Trophoblast cell (in vitro differentiated cells and primary cell): ENCODE measurements around the gene CLIC3.

ENCODE experiments used
- DNase-seq, 2 donors: peaks; one replicate each; pipeline ENCODE4 v3.0.0-alpha.2; 2016
- H2AFZ ChIP-seq: 2 replicates; pipeline ENCODE4 v1.6.1; 2013; ENCODE audit warnings: low read length, moderate library complexity, mild to moderate bottlenecking; ENCODE audit not compliant: insufficient read depth, poor library complexity
- H2AK5ac ChIP-seq: 2 replicates; pipeline ENCODE4 v1.6.1; 2013; ENCODE audit warnings: mild to moderate bottlenecking, low read length
- H2BK120ac ChIP-seq: 2 replicates; pipeline ENCODE4 v1.6.1; 2013; ENCODE audit warnings: low read length, mild to moderate bottlenecking, moderate library complexity; ENCODE audit not compliant: insufficient read depth, poor library complexity
- H2BK12ac ChIP-seq: 2 replicates; pipeline ENCODE4 v1.6.1; 2013; ENCODE audit warnings: mild to moderate bottlenecking, low read length, moderate library complexity
- H2BK5ac ChIP-seq: 2 replicates; pipeline ENCODE4 v1.6.1; 2013; ENCODE audit warnings: low read length, low read depth, moderate library complexity, mild to moderate bottlenecking; ENCODE audit not compliant: poor library complexity
- H3K14ac ChIP-seq: 2 replicates; pipeline ENCODE4 v1.6.1; 2013; ENCODE audit warnings: mild to moderate bottlenecking, low read length
- H3K18ac ChIP-seq: 2 replicates; pipeline ENCODE4 v1.6.1; 2013; ENCODE audit warnings: mild to moderate bottlenecking, low read length
- H3K23ac ChIP-seq: 2 replicates; pipeline ENCODE4 v1.6.1; 2013; ENCODE audit warnings: low read length
- H3K27ac ChIP-seq: 2 replicates; pipeline ENCODE4 v1.5.1; 2013; ENCODE audit warnings: low read depth, mild to moderate bottlenecking, inconsistent platforms, low read length, moderate library complexity
- H3K27me3 ChIP-seq: 2 replicates; pipeline ENCODE4 v1.6.1; 2013; ENCODE audit warnings: inconsistent platforms, mild to moderate bottlenecking, low read length, moderate library complexity; ENCODE audit not compliant: insufficient read depth
- H3K36me3 ChIP-seq, 2 experiments: 1 replicate in 1 of 2; 2 replicates in 1 of 2; pipeline ENCODE4 v1.6.1; 2013; ENCODE audit warnings: low read length in 2 of 2, mild to moderate bottlenecking in 2 of 2, moderate library complexity in 1 of 2; ENCODE audit not compliant: insufficient read depth in 2 of 2, control insufficient read depth in 1 of 2
- H3K4ac ChIP-seq: 2 replicates; pipeline ENCODE4 v1.6.1; 2013; ENCODE audit warnings: low read depth, mild to moderate bottlenecking, low read length, moderate library complexity
- H3K4me1 ChIP-seq, 2 experiments: 1 replicate in 1 of 2; 2 replicates in 1 of 2; pipeline ENCODE4 v1.6.1; 2013; ENCODE audit warnings: low read length in 2 of 2, mild to moderate bottlenecking in 2 of 2, moderate library complexity in 1 of 2; ENCODE audit not compliant: insufficient read depth in 2 of 2, control insufficient read depth in 1 of 2
- H3K4me2 ChIP-seq: 2 replicates; pipeline ENCODE4 v1.6.1; 2013; ENCODE audit warnings: inconsistent platforms, mild to moderate bottlenecking, low read length, moderate library complexity
- H3K4me3 ChIP-seq: 2 replicates; pipeline ENCODE4 v1.5.1; 2013; ENCODE audit warnings: mild to moderate bottlenecking, low read depth, low read length, inconsistent platforms
- H3K79me1 ChIP-seq: one replicate; pipeline ENCODE4 v1.6.1; 2013; ENCODE audit warnings: low read length
- H3K79me2 ChIP-seq: 2 replicates; pipeline ENCODE4 v1.6.1; 2013; ENCODE audit warnings: low read length, mild to moderate bottlenecking; ENCODE audit not compliant: control insufficient read depth, insufficient read depth, poor library complexity
- H3K9ac ChIP-seq: 2 replicates; pipeline ENCODE4 v1.6.1; 2013; ENCODE audit warnings: mild to moderate bottlenecking, low read length
- H3K9me3 ChIP-seq: 2 replicates; pipeline ENCODE4 v1.6.1; 2013; ENCODE audit warnings: low read depth, mild to moderate bottlenecking, control low read depth, inconsistent platforms, low read length; ENCODE audit not compliant: insufficient read depth
- H4K12ac ChIP-seq: 2 replicates; pipeline ENCODE4 v1.6.1; 2013; ENCODE audit warnings: low read depth, mild to moderate bottlenecking, low read length, moderate library complexity
- H4K8ac ChIP-seq: 2 replicates; pipeline ENCODE4 v1.6.1; 2013; ENCODE audit warnings: low read depth, mild to moderate bottlenecking, low read length, moderate library complexity
- H4K91ac ChIP-seq: one replicate; pipeline ENCODE4 v1.6.1; 2013; ENCODE audit warnings: low read depth, mild to moderate bottlenecking, low read length, moderate library complexity
- WGBS: extraction: QIAGEN DNeasy Blood & Tissue Kit; methylation state at CpG from one replicate; pipeline ENCODE4 v1.1.7; 2013; ENCODE audit warnings: missing lambda C conversion rate; ENCODE audit not compliant: insufficient read length, insufficient coverage; ENCODE audit errors: extremely low coverage; 5-methylcytosine and 5-hydroxymethylcytosine counted together

The CLIC3 gene

GRCh38 chr9:136978073-136978864 is 18.1 kb downstream of the CLIC3 start:
- H3K27me3 ChIP-seq, result no peaks in the 10 kb centered on the region
- H3K18ac ChIP-seq, result no peak overlapping the region
- H3K79me2 ChIP-seq, result no peaks in the 10 kb centered on the region
- WGBS, result no CpG with 5 or more reads among the region's 78 CpGs
- no peak overlapping the region for H4K91ac ChIP-seq
- H3K79me1 ChIP-seq, result no peaks in the 10 kb centered on the region
- no peak overlapping the region for H4K12ac ChIP-seq
- H3K14ac ChIP-seq, result no peak overlapping the region
- DNase-seq, result peak; percentile 17 to 50
- H3K9me3 ChIP-seq, result peaks cover 2% of the 10 kb centered on the region
- no peak overlapping the region for H2BK120ac ChIP-seq
- no peak overlapping the region for H2BK12ac ChIP-seq
- H3K23ac ChIP-seq, result no peak overlapping the region
- H3K9ac ChIP-seq, result no peak overlapping the region
- no peaks in the 10 kb centered on the region for H3K36me3 ChIP-seq
- no peak overlapping the region for H3K27ac ChIP-seq
- H2BK5ac ChIP-seq, result no peak overlapping the region
- peak overlapping the region; percentile 21 for H4K8ac ChIP-seq
- H3K4me2 ChIP-seq, result peak overlapping the region; percentile 58
- H3K4me3 ChIP-seq, result no peak overlapping the region
- H3K4me1 ChIP-seq, result peaks cover 0 to 2% of the 10 kb centered on the region in 2 experiments
- peak overlapping the region; percentile 23 for H2AFZ ChIP-seq
- H3K4ac ChIP-seq, result no peak overlapping the region
- no peak overlapping the region for H2AK5ac ChIP-seq

GRCh38 chr9:136977649-136978072 is 18.7 kb downstream of the CLIC3 start:
- H3K79me1 ChIP-seq, result peaks cover under 1% of the 10 kb centered on the region
- H3K4ac ChIP-seq, result no peak overlapping the region
- H3K36me3 ChIP-seq, result no peaks in the 10 kb centered on the region
- H3K23ac ChIP-seq, result no peak overlapping the region
- no peak overlapping the region for H2AFZ ChIP-seq
- no peaks in the 10 kb centered on the region for H3K79me2 ChIP-seq
- no CpG with 5 or more reads among the region's 33 CpGs for WGBS
- H3K4me3 ChIP-seq, result peak overlapping the region; percentile 46
- peak overlapping the region; percentile 21 for H4K8ac ChIP-seq
- H4K91ac ChIP-seq, result no peak overlapping the region
- H3K27me3 ChIP-seq, result no peaks in the 10 kb centered on the region
- DNase-seq, result no peak
- H3K4me1 ChIP-seq, result peaks cover 0 to 2% of the 10 kb centered on the region in 2 experiments
- no peak overlapping the region for H3K27ac ChIP-seq
- H2BK12ac ChIP-seq, result no peak overlapping the region
- H3K9ac ChIP-seq, result no peak overlapping the region
- H3K14ac ChIP-seq, result no peak overlapping the region
- H4K12ac ChIP-seq, result no peak overlapping the region
- H3K4me2 ChIP-seq, result peak overlapping the region; percentile 58
- H3K9me3 ChIP-seq, result peaks cover 2% of the 10 kb centered on the region
- no peak overlapping the region for H2AK5ac ChIP-seq
- H2BK120ac ChIP-seq, result no peak overlapping the region
- no peak overlapping the region for H3K18ac ChIP-seq
- H2BK5ac ChIP-seq, result no peak overlapping the region

GRCh38 chr9:136977223-136977622 is 19.1 kb downstream of the CLIC3 start, which contains the start of gene PTGDS:
Gene PTGDS, plus strand, starts transcription at chr9:136977504. Its CDS starts 75 bp downstream, at chr9:136977579.
- Histone ChIP-seq H4K8ac (peak within 1 kb of the TSS; percentile 21), H3K4ac (no peak within 1 kb of the TSS), H2AFZ (peak within 1 kb of the TSS; percentile 23), H3K4me3 (peak within 1 kb of the TSS; percentile 46), H3K79me2 (no peaks in the 10 kb centered on the region), H2BK120ac (no peak within 1 kb of the TSS), H3K27me3 (no peaks in the 10 kb centered on the region), H3K23ac (no peak within 1 kb of the TSS), H2BK5ac (no peak within 1 kb of the TSS), H3K36me3 (no peaks in the 10 kb centered on the region), H3K9me3 (peaks cover 2% of the 10 kb centered on the region), H3K79me1 (peaks cover 4% of the 10 kb centered on the region), H2BK12ac (no peak within 1 kb of the TSS), H4K12ac (no peak within 1 kb of the TSS), H3K4me2 (peak within 1 kb of the TSS; percentile 58), H3K14ac (no peak within 1 kb of the TSS), H3K18ac (no peak within 1 kb of the TSS), H2AK5ac (no peak within 1 kb of the TSS), H4K91ac (no peak within 1 kb of the TSS), H3K9ac (no peak within 1 kb of the TSS), H3K4me1 (peaks cover 0 to 2% of the 10 kb centered on the region in 2 experiments), H3K27ac (no peak within 1 kb of the TSS)
- WGBS, result no CpG with 5 or more reads among the region's 10 CpGs
- DNase-seq, result no peak

GRCh38 chr9:136975644-136976043 is 20.7 kb downstream of the CLIC3 start:
- H3K14ac ChIP-seq, result no peak overlapping the region
- no peak overlapping the region for H3K18ac ChIP-seq
- H3K4me3 ChIP-seq, result no peak overlapping the region
- DNase-seq, result no peak
- no CpG with 5 or more reads among the region's 14 CpGs for WGBS
- no peak overlapping the region for H2BK120ac ChIP-seq
- no peak overlapping the region for H4K12ac ChIP-seq
- H3K9ac ChIP-seq, result no peak overlapping the region
- no peak overlapping the region for H2BK5ac ChIP-seq
- no peak overlapping the region for H2BK12ac ChIP-seq
- H2AFZ ChIP-seq, result no peak overlapping the region
- H3K4me1 ChIP-seq, result peaks cover 0 to 2% of the 10 kb centered on the region in 2 experiments
- peaks cover 9% of the 10 kb centered on the region for H3K79me1 ChIP-seq
- H3K4ac ChIP-seq, result no peak overlapping the region
- H2AK5ac ChIP-seq, result no peak overlapping the region
- H4K91ac ChIP-seq, result no peak overlapping the region
- H3K36me3 ChIP-seq, result no peaks in the 10 kb centered on the region
- no peaks in the 10 kb centered on the region for H3K27me3 ChIP-seq
- no peak overlapping the region for H3K23ac ChIP-seq
- no peak overlapping the region for H3K4me2 ChIP-seq
- H3K9me3 ChIP-seq, result peaks cover 2% of the 10 kb centered on the region
- no peak overlapping the region for H3K27ac ChIP-seq
- no peak overlapping the region for H4K8ac ChIP-seq
- no peaks in the 10 kb centered on the region for H3K79me2 ChIP-seq
